Measurements from ENCODE around the gene NFYA.
A peak's percentile ranks its signal among the peaks of the same experiment; 100 is the strongest.

The NFYA gene

DNA sequence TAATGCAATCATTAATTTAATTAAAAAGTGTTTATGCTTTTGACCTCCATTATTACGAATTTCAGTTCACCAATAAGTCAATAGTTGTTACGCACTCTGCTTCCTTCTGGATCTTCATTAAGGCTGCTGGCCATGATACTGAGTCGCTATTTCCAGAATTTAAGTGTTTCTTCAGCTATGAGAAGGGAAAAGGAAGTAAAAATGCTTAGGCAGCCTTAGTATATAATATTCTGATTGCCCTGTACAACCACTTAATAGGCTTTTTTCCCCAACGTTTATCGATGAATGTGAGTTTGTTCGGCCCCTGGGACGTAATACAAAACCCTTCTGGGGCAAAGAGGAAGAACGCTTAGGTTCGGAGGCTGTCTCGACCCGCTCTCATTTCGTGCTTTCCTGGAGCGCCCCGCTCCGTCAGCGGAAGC is 1.3 kb upstream of the NFYA start:
- DNase-seq, result peak in 5 of 10 donors; percentile 68 to 97 (median 85)
- intact Hi-C loops (cut with DNase I), result loop anchor here (5.0 kb wide), 1 partner anchor 476 kb away; the partner anchor contains the start of gene FOXP4

DNA sequence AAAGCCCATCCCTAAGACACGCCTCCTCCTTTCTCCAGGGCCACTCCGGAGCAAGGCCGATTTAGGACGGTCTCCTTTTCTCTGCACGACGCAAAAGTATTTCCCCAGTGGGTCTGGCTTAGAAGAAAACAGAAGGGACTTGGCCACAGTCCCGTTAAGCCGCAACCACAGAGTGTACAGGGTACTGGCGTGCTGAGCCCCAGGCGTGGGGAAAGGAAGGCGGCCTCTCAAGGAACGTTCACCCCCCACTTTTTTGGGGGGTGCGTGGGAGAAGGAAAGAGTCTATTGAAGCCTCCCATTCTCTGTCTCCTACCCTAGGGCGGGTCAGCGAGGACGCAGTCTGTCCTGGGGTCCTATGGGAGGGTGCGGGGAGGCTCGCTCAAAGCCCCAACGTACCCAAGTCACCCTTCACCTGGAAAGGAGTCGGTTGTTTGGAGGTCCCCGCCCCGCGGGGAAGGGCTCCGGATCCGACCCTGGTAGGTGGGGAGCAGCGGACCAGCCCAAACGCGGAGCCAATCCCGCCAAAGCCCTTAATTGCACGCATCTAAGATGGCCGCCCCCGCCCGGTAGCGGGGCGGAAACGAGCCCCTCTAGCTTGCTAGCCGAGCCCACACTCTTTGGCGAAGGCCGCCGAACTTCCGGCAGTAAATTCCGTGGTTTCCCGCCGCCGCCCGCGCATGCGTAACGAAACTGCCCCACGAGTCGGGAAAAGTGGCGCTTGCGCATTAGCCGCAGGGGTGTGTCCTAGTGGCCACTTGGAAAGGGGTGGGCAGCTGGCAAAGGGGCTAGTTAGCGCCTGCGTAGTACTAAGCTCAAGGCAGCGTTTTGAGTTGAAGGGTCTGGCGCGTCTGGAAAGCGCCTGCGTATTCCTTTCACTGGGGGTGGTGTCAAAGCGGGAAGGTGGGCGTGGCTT is 595 bp upstream of the NFYA start, which contains the start of gene OARD1:
Gene OARD1, minus strand, starts transcription at position 434 of the 913 bp plus-strand sequence. CDS start 722 bp downstream, outside the sequence.
- peak; percentile 96 to 100 (median 98) for DNase-seq
- intact Hi-C loops (cut with DNase I), result loop anchor here (5.0 kb wide), 1 partner anchor 475 kb away; the partner anchor contains the start of gene FOXP4

GRCh38 chr6:41073203-41073967 is 611 bp downstream of the NFYA start:
- peak; percentile 42 to 95 (median 68) for DNase-seq
- intact Hi-C loops (cut with DNase I), result loop anchor here (5.0 kb wide), 1 partner anchor 474 kb away; the partner anchor contains the start of gene FOXP4

DNA sequence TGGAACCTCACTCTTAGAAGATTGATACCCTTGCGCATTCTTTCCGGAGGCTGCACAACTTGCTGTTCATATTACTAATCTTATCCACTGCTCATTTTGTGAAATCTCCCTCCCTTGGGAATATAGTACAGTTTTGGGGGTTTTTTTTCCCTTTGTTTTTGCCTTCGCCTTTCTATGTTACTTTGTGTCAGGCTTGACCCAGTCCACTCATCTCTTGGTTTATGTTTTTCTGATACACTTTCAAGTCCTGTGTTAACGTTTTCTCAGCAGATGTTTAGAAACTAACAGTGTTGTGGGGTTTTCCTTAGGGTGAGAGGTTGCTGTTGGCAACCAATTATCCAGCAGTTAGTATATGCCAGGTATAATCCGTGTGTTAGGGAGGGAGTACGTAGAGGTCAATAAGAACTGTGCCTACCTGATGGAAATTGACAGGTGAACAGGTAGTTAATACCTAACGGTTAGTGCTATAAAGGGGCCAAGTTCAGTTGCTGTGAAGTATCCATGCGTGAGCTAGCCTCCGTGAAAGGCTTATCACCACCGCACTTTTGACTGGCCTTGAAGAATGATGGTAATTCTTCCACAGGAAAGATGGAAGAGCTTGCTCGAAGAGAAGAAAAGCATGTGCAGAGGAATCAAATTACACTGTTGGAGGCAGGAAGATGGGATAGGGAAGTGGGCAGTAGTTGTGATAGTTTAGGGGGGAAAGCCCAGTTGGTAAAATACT is 1.4 kb downstream of the NFYA start:
- intact Hi-C loops (cut with DNase I), result loop anchor here (5.0 kb wide), 1 partner anchor 473 kb away; the partner anchor contains the start of gene FOXP4
- DNase-seq, result no peak

DNA sequence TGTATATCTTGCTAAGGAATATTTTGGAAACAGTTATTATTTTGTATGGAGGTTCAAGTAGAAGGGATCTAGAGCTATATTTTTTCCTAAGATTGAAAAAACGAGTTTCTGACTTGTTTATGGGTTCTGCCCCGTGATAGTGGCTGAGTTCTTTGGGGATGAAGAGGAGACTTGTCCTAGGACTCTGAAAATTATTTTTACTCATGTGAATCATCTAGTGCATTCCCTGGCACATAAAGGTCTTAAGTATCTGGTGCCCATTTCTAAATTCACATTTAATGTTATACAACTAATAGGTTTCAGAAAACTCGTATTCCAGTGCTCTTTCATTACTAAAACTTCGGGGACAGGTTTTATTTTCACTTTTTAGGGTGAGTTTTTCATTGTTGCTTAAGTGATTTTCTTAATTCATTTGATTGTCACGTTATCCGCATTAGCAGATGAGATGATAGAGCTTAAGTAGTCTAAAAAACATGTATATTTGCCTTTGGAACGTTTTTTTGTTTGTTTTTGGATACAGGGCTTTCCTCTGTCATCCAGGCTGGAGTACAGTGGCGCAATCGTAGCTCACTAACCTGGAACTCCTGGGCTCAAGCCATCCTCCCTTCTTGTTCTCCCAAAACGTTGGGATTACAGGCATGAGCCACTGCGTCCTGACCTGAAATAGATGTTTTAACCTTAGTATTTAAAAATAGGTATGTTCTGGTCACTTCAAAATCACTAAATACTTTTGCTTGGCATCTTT is 2.1 kb downstream of the NFYA start:
- no peak for DNase-seq
- intact Hi-C loops (cut with DNase I), result loop anchor here (5.0 kb wide), 1 partner anchor 472 kb away; the partner anchor contains the start of gene FOXP4

- intact Hi-C loops (cut with DNase I), result no loop called here
- DNase-seq, result no peak
Measured at GRCh38 chr6:41075651-41076626, 3.2 kb downstream of the NFYA start.

DNA sequence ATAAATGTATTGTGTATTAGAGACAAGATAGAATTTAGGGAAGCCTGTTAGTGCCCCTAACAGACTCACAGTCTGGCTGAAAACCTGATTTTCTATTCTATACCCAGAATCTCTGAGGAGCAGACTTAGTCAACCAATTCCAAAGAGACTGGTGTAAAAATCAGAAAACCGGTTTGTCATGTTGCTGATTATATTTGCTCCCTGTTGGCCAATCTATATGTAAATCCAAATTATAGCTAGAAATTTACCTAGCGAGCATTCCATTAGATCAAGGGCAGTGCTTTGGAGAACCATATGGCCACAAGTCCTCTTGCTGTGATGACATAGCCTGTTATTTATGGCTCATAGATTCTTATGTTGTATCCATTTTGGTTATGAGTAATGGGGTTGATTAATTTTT is 4.8 kb downstream of the NFYA start:
- intact Hi-C loops (cut with DNase I), result no loop called here
- no peak for DNase-seq

DNA sequence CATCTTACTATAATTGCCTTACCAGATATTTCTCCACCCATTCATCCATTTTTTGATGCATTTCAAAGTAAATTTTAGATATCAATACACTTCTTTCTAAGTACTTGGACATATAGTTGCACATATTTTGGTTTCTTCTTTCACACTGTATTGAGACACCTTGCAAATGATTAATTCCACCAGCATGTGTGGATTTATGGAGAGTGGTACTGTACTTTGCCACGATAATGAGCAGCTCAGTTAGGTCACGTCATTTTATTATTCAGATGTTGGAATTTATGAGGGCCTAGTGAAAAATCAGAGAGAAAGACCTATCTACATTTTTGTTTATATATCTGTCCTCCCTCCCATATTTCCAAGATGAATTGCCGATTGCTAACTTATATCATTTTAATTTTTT is 5.3 kb downstream of the NFYA start:
- intact Hi-C loops (cut with DNase I), result no loop called here
- no peak for DNase-seq

GRCh38 chr6:41079080-41079479 is 6.3 kb downstream of the NFYA start:
- intact Hi-C loops (cut with DNase I), result no loop called here
- DNase-seq, result no peak

DNA sequence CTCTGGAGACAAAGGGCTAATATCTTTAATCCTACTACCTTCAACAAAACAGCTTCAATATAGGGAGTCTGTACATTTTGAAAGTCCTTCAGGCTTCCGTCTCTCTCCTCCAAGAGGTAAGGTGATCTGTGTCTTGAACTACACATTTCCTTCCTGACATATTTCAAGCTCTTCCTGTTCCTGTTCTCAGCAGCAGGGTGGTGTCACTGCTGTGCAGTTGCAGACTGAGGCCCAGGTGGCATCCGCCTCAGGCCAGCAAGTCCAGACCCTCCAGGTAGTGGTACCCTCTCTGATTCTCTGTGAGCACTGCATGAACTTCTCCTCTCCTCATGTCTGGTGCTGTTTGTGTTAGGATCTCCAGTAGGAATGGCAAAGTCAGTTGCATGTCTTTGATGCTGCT is 7.8 kb downstream of the NFYA start:
- DNase-seq, result no peak
- intact Hi-C loops (cut with DNase I), result no loop called here

DNA sequence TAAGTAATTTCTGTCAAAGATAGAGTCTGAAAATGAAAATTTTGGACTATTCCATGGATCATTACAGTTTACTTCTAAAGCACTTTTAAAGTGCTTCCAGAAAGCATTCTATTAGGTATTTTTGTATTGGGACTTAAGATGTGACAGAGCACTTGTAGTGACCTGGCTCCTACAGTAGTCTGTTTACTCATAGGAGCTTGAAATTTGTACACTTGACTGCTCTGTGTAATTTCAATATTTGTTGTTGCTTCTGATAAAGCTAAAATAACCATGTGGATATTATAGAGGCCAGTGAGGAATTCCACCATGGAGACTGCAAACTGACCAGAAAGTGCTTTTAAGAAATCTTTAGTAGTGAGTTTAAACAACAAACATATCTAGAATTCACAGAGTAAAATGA is 10.3 kb downstream of the NFYA start:
- DNase-seq, result no peak
- intact Hi-C loops (cut with DNase I), result no loop called here

DNA sequence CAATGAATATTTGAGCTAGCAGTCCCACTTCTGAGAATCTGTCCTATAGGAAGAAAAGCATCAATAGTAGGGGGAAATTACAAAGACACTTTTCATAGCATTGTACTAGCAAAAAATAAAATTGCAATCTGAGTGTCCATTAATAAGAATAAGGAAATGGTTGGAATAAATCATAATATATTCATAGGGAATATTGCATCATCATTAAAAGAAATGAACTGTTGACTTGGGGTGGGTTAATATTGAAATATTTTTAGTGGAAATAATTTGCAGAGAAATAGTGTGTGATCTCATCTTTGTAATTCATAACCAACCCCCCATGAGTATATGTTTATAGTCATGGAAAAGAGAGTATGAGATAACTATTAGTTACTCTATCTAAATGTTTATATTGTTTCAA is 12.4 kb downstream of the NFYA start:
- DNase-seq, result no peak
- intact Hi-C loops (cut with DNase I), result no loop called here

- no peak for DNase-seq
- intact Hi-C loops (cut with DNase I), result no loop called here
Measured at GRCh38 chr6:41088451-41088850, 15.7 kb downstream of the NFYA start.

DNA sequence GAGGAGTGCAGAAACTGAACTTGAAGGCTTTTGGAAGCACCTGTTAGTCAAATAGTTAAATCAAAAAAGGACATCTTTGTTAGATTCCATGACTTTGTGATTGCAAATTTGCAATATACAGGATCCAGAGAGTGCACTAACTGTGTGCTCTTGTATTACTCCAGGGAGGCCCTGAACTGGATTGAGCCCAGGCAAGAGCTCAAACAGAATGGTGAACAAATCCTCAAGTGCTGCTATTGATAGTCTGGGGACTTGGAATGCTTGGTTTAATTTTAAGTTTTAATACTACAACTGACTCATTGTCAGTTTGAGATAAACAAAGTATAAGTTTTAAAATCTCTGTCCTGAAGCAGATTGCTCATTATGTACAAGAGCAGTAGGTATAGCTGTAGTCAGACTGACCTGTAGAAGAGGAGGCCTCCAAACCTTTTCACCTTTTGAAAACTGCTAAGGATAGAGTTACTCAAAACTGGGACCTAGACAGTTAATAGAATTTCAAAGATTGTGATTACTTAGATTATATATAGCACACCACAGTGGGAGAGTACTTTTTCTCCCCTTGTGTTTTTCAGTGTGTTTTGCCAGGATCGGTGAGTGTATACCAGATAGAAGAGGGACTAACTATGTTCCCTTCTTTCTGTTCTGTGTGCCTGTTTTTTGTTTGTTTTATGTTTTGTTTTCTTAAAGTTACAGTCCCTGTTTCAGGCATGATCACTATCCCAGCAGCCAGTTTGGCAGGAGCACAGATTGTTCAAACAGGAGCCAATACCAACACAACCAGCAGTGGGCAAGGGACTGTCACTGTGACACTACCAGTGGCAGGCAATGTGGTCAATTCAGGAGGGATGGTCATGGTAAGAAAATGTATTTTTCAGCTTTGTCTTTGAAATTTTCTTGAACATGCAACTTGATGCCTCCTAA is 18.3 kb downstream of the NFYA start:
- no peak for DNase-seq
- intact Hi-C loops (cut with DNase I), result no loop called here

- DNase-seq, result no peak
Measured at GRCh38 chr6:41092421-41093140, 19.8 kb downstream of the NFYA start.

GRCh38 chr6:41093729-41094128 is 21.0 kb downstream of the NFYA start:
- intact Hi-C loops (cut with DNase I), result loop anchor here (2.0 kb wide), 1 partner anchor 225 kb away; no protein-coding TSS in a partner anchor
- no peak for DNase-seq

More at GRCh38 chr6:41092421-41093140, 19.8 kb downstream of the NFYA start:
- intact Hi-C loops (cut with DNase I), result loop anchor here (2.0 kb wide), 1 partner anchor 226 kb away; no protein-coding TSS in a partner anchor
